ENCODE results near the gene RHBDF1.
"Not testable (repeated sequence)": the region's sequence is repeated elsewhere in the genome, so short reads cannot be mapped to it uniquely, and the experiment has no call there.

Gene RHBDF1

DNA sequence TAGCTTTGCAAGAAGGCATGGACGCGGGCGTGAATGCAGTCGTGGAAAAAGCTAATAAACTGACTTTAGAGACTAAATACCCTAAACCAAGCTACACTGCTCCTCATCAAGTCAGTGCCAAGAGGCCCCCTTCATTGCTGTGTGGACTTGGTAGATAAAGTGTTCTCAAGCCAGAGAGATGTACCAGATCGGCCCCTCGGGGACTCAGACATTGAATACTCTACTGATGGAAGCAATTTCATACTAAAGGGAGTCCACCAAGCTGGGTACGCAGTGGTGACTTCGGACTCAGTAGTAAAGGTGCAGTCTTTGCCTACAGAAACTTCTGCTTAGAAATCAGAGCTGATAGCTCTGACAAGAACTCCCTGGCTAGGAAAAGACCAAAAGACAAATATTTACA, 27.8 kb downstream of the RHBDF1 start:
- TF ChIP-seq, protein P1, sequence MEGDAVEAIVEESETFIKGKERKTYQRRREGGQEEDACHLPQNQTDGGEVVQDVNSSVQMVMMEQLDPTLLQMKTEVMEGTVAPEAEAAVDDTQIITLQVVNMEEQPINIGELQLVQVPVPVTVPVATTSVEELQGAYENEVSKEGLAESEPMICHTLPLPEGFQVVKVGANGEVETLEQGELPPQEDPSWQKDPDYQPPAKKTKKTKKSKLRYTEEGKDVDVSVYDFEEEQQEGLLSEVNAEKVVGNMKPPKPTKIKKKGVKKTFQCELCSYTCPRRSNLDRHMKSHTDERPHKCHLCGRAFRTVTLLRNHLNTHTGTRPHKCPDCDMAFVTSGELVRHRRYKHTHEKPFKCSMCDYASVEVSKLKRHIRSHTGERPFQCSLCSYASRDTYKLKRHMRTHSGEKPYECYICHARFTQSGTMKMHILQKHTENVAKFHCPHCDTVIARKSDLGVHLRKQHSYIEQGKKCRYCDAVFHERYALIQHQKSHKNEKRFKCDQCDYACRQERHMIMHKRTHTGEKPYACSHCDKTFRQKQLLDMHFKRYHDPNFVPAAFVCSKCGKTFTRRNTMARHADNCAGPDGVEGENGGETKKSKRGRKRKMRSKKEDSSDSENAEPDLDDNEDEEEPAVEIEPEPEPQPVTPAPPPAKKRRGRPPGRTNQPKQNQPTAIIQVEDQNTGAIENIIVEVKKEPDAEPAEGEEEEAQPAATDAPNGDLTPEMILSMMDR (IDR thresholded peaks at IDR 0.05; ENCODE audit: insufficient read depth, missing control alignments) = no peak
- DNase-seq (ENCODE audit: insufficient read length, low spot score) = no peak
- FAIRE-seq = no peak

GRCh38 chr16:43294-43693, 29.1 kb downstream of the RHBDF1 start:
- TF ChIP-seq, protein P1 (IDR thresholded peaks at IDR 0.05; ENCODE audit: insufficient read depth, missing control alignments) = no peak
- FAIRE-seq (no peak), DNase-seq (ENCODE audit: insufficient read length, low spot score) (no peak)

DNA sequence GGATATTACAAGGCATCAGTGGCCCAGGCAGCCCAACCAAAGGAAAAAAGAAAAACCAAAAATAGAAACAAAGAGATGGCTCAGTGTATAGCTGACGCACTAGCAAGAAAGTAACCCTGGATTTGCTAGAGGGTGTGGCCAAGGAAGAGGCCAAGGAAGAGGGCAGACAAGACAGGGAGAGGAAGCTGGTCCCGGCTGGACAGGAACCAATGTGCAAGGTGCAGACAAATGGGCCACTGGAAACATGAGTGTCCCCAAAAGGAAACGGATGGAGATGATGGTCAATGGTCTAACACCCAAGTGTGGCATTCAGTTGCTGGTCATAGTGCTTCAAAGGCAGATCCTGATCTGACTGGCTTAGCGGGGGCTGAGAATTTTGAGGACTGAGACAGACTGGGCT, 29.7 kb downstream of the RHBDF1 start:
- no peak for DNase-seq (ENCODE audit: insufficient read length, low spot score)
- FAIRE-seq = no peak
- TF ChIP-seq, protein P1 (IDR thresholded peaks at IDR 0.05; ENCODE audit: insufficient read depth, missing control alignments) = no peak

DNA sequence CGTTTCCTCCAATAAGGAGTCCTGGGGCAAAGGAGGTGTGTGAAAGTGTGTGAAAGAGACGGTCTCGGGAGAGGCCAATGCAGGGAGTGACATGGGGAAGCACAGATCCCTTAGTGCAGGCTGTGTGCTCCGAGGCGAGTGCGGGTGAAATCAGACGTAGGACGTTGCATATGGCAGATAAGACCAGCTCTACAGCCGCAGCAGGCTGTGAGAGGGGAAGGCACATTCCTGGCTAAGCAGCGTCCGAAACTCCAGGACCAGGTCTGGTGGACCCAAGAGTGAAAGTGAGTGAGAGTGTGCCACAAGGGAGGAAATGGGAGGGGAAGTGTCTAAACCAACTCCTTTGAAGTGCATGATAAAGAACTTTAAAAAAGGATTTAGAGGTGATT, 30.4 kb downstream of the RHBDF1 start:
- FAIRE-seq (no peak), DNase-seq (ENCODE audit: insufficient read length, low spot score) (no peak)

GRCh38 chr16:41439-42068, 30.9 kb downstream of the RHBDF1 start:
- no peak for DNase-seq (ENCODE audit: insufficient read length, low spot score)
- FAIRE-seq = no peak
- TF ChIP-seq, protein P1 (IDR thresholded peaks at IDR 0.05; ENCODE audit: insufficient read depth, missing control alignments) = no peak

More for the DNA sequence above, 30.4 kb downstream of the RHBDF1 start:
- TF ChIP-seq, protein P1 (IDR thresholded peaks at IDR 0.05; ENCODE audit: insufficient read depth, missing control alignments) = no peak

GRCh38 chr16:38941-39892, 33.2 kb downstream of the RHBDF1 start:
- FAIRE-seq (no peak), DNase-seq (ENCODE audit: insufficient read length, low spot score) (no peak)
- TF ChIP-seq, protein P1 (IDR thresholded peaks at IDR 0.05; ENCODE audit: insufficient read depth, missing control alignments) = no peak

GRCh38 chr16:38206-38605, 34.2 kb downstream of the RHBDF1 start:
- not testable (repeated sequence) for FAIRE-seq; DNase-seq (ENCODE audit: insufficient read length, low spot score)

All from D721Med (cell line).